22Rv1 (cell line): ENCODE results near the gene DRP2.

ENCODE experiments used
- ZFX ChIP-seq: fragments of 450-650 bp; IDR thresholded peaks from 2 replicates; pipeline ENCODE4 v1.6.1; 2017; ENCODE audit warnings: antibody characterized with exemption, borderline replicate concordance
- TF ChIP-seq, protein P1 (sequence below): fragments of 450-650 bp; IDR thresholded peaks from 2 replicates; pipeline ENCODE4 v1.5.1; 2017; ENCODE audit warnings: mild to moderate bottlenecking

- TF ChIP-seq, protein P1, sequence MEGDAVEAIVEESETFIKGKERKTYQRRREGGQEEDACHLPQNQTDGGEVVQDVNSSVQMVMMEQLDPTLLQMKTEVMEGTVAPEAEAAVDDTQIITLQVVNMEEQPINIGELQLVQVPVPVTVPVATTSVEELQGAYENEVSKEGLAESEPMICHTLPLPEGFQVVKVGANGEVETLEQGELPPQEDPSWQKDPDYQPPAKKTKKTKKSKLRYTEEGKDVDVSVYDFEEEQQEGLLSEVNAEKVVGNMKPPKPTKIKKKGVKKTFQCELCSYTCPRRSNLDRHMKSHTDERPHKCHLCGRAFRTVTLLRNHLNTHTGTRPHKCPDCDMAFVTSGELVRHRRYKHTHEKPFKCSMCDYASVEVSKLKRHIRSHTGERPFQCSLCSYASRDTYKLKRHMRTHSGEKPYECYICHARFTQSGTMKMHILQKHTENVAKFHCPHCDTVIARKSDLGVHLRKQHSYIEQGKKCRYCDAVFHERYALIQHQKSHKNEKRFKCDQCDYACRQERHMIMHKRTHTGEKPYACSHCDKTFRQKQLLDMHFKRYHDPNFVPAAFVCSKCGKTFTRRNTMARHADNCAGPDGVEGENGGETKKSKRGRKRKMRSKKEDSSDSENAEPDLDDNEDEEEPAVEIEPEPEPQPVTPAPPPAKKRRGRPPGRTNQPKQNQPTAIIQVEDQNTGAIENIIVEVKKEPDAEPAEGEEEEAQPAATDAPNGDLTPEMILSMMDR: no peak
- no peak for TF ChIP-seq ZFX
Observed at GRCh38 chrX:101232316-101232715, 12.7 kb downstream of the DRP2 start.
